HepG2 (cell line): ENCODE measurements around the gene WDR62.

Experiments used
- PHF20 ChIP-seq: sonication (generic); formaldehyde crosslinking; IDR thresholded peaks from 2 replicates; pipeline ENCODE4 v1.5.0; 2020; ENCODE audit warnings: mild to moderate bottlenecking, missing genetic modification reagents
- POLR2A ChIP-seq, 2 experiments: IDR thresholded peaks; 2 replicates each; pipeline ENCODE4 v1.6.1; 2011; ENCODE audit warnings: low read depth in 2 of 2, low read length in 2 of 2, mild to moderate bottlenecking in 1 of 2, moderate library complexity in 1 of 2; ENCODE audit not compliant: insufficient read depth in 1 of 2
- RNF2 ChIP-seq: fragments of 450-650 bp; conservative IDR thresholded peaks from 2 replicates; pipeline ENCODE4 v1.6.1; 2016; ENCODE audit warnings: low read depth
- SAFB2 ChIP-seq: sonication (generic); formaldehyde crosslinking; IDR thresholded peaks from 2 replicates; pipeline ENCODE4 v1.5.1; 2020; ENCODE audit warnings: missing genetic modification reagents, low read depth, mild to moderate bottlenecking, borderline replicate concordance
- SKIL ChIP-seq: sonication (generic); formaldehyde crosslinking; IDR thresholded peaks from 2 replicates; pipeline ENCODE4 v1.8.0; 2022; ENCODE audit warnings: missing genetic modification reagents, mild to moderate bottlenecking, moderate library complexity, borderline replicate concordance
- TRAFD1 ChIP-seq: sonication (generic); formaldehyde crosslinking; IDR thresholded peaks from 2 replicates; pipeline ENCODE4 v1.5.1; 2020; ENCODE audit warnings: missing genetic modification reagents, mild to moderate bottlenecking, borderline replicate concordance

- no peak for TF ChIP-seq PHF20 (CRISPR knock-in tag)
- no peak for TF ChIP-seq TRAFD1
- TF ChIP-seq RNF2 = no peak
- no peak for TF ChIP-seq SAFB2 (CRISPR knock-in tag)
- no peak for TF ChIP-seq POLR2A (IDR thresholded peaks at IDR 0.05; ENCODE audit: insufficient read depth in 1 of 2, low read depth in 2 of 2, low read length in 2 of 2)
- no peak for TF ChIP-seq SKIL (CRISPR knock-in tag)
These were observed 97.8 kb downstream of the WDR62 start, which contains the start of gene COX7A1 for GRCh38 chr19:36152352-36153091.
